Hepatocyte (in vitro differentiated cells): ENCODE results near the gene PUS10.

ENCODE experiments used
- CTCF ChIP-seq: fragments of 200-600 bp; sonication (generic); IDR thresholded peaks from 2 replicates; pipeline ENCODE4 v1.5.1; 2016; ENCODE audit warnings: antibody characterized with exemption, mild to moderate bottlenecking; ENCODE audit not compliant: poor library complexity
- EZH2 ChIP-seq: fragments of 200-600 bp; sonication (generic); IDR thresholded peaks from 2 replicates; pipeline ENCODE4 v1.6.1; 2016; ENCODE audit warnings: antibody characterized with exemption, mild to moderate bottlenecking, borderline replicate concordance

GRCh38 chr2:60939622-60940021 is 78.4 kb downstream of the PUS10 start:
- TF ChIP-seq CTCF (no peak), EZH2 (no peak)
